ENCODE measurements around the gene SUSD1.
A peak's percentile ranks its signal among the peaks of the same experiment; 100 is the strongest.

Gene SUSD1

GRCh38 chr9:112037281-112038016, 137.6 kb downstream of the SUSD1 start:
- peak; percentile 64 for DNase-seq

- DNase-seq: no peak
Measured at GRCh38 chr9:112035166-112035826, 139.8 kb downstream of the SUSD1 start.

GRCh38 chr9:112034216-112034611, 140.9 kb downstream of the SUSD1 start:
- no peak for DNase-seq

GRCh38 chr9:112033237-112034215, 141.6 kb downstream of the SUSD1 start:
- DNase-seq: no peak

- DNase-seq: no peak
Measured at GRCh38 chr9:112032743-112033142, 142.4 kb downstream of the SUSD1 start.

GRCh38 chr9:112032009-112032408, 143.1 kb downstream of the SUSD1 start:
- no peak for DNase-seq

- DNase-seq: no peak
Measured at GRCh38 chr9:112031400-112031799, 143.7 kb downstream of the SUSD1 start.

- DNase-seq: no peak
Measured at GRCh38 chr9:112029921-112030444, 145.1 kb downstream of the SUSD1 start.

- DNase-seq: peak; percentile 33
Measured at GRCh38 chr9:112028242-112029221, 146.6 kb downstream of the SUSD1 start.

- no peak for DNase-seq
Measured at GRCh38 chr9:112025850-112026249, 149.2 kb downstream of the SUSD1 start.

- no peak for DNase-seq
Measured at GRCh38 chr9:112021742-112022141, 153.4 kb downstream of the SUSD1 start.

GRCh38 chr9:112020680-112021596, 154.2 kb downstream of the SUSD1 start:
- no peak for DNase-seq

- DNase-seq: no peak
Measured at GRCh38 chr9:112017878-112018277, 157.2 kb downstream of the SUSD1 start.

GRCh38 chr9:112015736-112016135, 159.4 kb downstream of the SUSD1 start:
- no peak for DNase-seq

- DNase-seq: no peak
Measured at GRCh38 chr9:112015149-112015548, 159.9 kb downstream of the SUSD1 start.

GRCh38 chr9:112013266-112013665, 161.8 kb downstream of the SUSD1 start:
- no peak for DNase-seq

GRCh38 chr9:112012026-112012902, 162.8 kb downstream of the SUSD1 start:
- DNase-seq: no peak

GRCh38 chr9:112011051-112011620, 164.0 kb downstream of the SUSD1 start:
- DNase-seq: no peak

GRCh38 chr9:112010537-112010936, 164.6 kb downstream of the SUSD1 start:
- no peak for DNase-seq

All from stimulated activated naive CD4-positive, alpha-beta T cell treated with Interleukin-2 at 50 U/mL for 16 hours (primary cell).